Panc1 (cell line): ENCODE data around the gene HNRNPM. TPM values are rescaled to one million over a fixed set of nuclear protein-coding genes. Genes with fewer than 3 reads are reported as not detected.

Source experiments
- ATAC-seq: fragments of 200-7000 bp; cut with Tn5 transposase; 2 replicates; pipeline ENCODE4 v1.9.1; 2020; ENCODE audit warnings: mild to moderate bottlenecking, moderate library complexity
- BruUV-seq: library from RNA; stranded (reverse); fragments of 400-500 nt; replicated peaks from 2 replicates; lab custom pipeline; 2021; lab: Mats Ljungman, UMichigan
- CTCF ChIA-PET: fragments of 300-600 bp; sonication (Branson Sonifier 250); formaldehyde crosslinking; loops from one replicate; lab custom pipeline; 2022; ENCODE audit warnings: antibody characterized with exemption; lab: Charles Lee
- POLR2A ChIA-PET: fragments of 300-600 bp; sonication (Branson Sonifier 250); formaldehyde crosslinking; loops from one replicate; lab custom pipeline; 2022; ENCODE audit warnings: antibody characterized with exemption; lab: Charles Lee
- DNase-seq: peaks from one replicate; pipeline ENCODE4 v3.0.0-alpha.2; 2010; ENCODE audit warnings: low read depth, low spot score
- H3K27ac ChIP-seq: 2 replicates; pipeline ENCODE4 v1.5.1; 2011; ENCODE audit warnings: mild to moderate bottlenecking, low read length, inconsistent platforms
- H3K27me3 ChIP-seq: fragments of 200-500 bp; sonication (Bioruptor generic); 2 replicates; pipeline ENCODE4 v1.6.0; 2014; ENCODE audit warnings: low read length, inconsistent platforms; ENCODE audit not compliant: control insufficient read depth, insufficient read depth
- H3K36me3 ChIP-seq: fragments of 200-500 bp; sonication (Bioruptor generic); 2 replicates; pipeline ENCODE4 v1.5.1; 2014; ENCODE audit warnings: inconsistent platforms, mild to moderate bottlenecking, low read length, moderate library complexity; ENCODE audit not compliant: control insufficient read depth, insufficient read depth
- H3K4me1 ChIP-seq: 2 replicates; pipeline ENCODE4 v1.5.1; 2011; ENCODE audit warnings: inconsistent platforms, mild to moderate bottlenecking, low read length, moderate library complexity; ENCODE audit not compliant: control insufficient read depth, insufficient read depth
- H3K4me3 ChIP-seq, 2 experiments: 2 replicates each; pipeline ENCODE4 v1.5.1; 2011 to 2012; ENCODE audit warnings: low read depth in 2 of 2, low read length in 2 of 2, mild to moderate bottlenecking in 2 of 2, inconsistent platforms in 1 of 2, moderate library complexity in 1 of 2
- H3K9me3 ChIP-seq: fragments of 200-500 bp; sonication (Bioruptor generic); 2 replicates; pipeline ENCODE4 v1.5.1; 2014; ENCODE audit warnings: low read depth, mild to moderate bottlenecking, inconsistent platforms, low read length, moderate library complexity; ENCODE audit not compliant: control insufficient read depth, insufficient read depth
- CTCF ChIP-seq: fragments of 450-650 bp; IDR thresholded peaks from 2 replicates; pipeline ENCODE4 v1.5.1; 2017; ENCODE audit warnings: mild to moderate bottlenecking
- POLR2AphosphoS5 ChIP-seq: IDR thresholded peaks from 2 replicates; pipeline ENCODE4 v1.6.1; 2012; ENCODE audit warnings: mild to moderate bottlenecking, low read depth, low read length, moderate library complexity
- REST ChIP-seq, 2 experiments: IDR thresholded peaks; 2 replicates each; pipeline ENCODE4 v1.6.1; 2011 to 2012; ENCODE audit warnings: low read depth in 2 of 2, control low read depth in 1 of 2, low read length in 1 of 2, mild to moderate bottlenecking in 1 of 2, moderate library complexity in 1 of 2; ENCODE audit not compliant: insufficient read depth in 1 of 2
- TCF7L2 ChIP-seq: IDR thresholded peaks from 2 replicates; pipeline ENCODE4 v1.6.1; 2011; ENCODE audit warnings: mild to moderate bottlenecking, low read depth, low read length, inconsistent platforms
- in situ Hi-C: cut with HindIII; loops from 2 replicates; pipeline ENCODE4 v1.10.0; 2016; ENCODE audit warnings: low sequenced_read_pairs, low pct_unique_long_range_greater_than_20kb
- intact Hi-C: fragments of 100-400 bp; cut with micrococcal nuclease; formaldehyde crosslinking; loops from one replicate; pipeline ENCODE4 v1.10.0; 2022; ENCODE audit not compliant: unreplicated experiment
- total RNA-seq: library from RNA; stranded (reverse); gene quantifications from one replicate; pipeline ENCODE4 v1.2.1, GENCODE V29; 2021; ENCODE audit not compliant: unreplicated experiment

The HNRNPM gene
- total RNA-seq, 1 experiment from 2014 or later: 225 TPM

DNA sequence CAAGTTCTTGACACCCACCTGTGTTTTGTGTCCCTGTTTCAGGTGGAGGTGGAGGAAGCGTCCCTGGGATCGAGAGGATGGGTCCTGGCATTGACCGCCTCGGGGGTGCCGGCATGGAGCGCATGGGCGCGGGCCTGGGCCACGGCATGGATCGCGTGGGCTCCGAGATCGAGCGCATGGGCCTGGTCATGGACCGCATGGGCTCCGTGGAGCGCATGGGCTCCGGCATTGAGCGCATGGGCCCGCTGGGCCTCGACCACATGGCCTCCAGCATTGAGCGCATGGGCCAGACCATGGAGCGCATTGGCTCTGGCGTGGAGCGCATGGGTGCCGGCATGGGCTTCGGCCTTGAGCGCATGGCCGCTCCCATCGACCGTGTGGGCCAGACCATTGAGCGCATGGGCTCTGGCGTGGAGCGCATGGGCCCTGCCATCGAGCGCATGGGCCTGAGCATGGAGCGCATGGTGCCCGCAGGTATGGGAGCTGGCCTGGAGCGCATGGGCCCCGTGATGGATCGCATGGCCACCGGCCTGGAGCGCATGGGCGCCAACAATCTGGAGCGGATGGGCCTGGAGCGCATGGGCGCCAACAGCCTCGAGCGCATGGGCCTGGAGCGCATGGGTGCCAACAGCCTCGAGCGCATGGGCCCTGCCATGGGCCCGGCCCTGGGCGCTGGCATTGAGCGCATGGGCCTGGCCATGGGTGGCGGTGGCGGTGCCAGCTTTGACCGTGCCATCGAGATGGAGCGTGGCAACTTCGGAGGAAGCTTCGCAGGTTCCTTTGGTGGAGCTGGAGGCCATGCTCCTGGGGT, 41.0 kb downstream of the HNRNPM start:
- POLR2A ChIA-PET: no interaction called here
- peaks cover 8% of the 10 kb centered on the region for H3K36me3 ChIP-seq
- H3K27me3 ChIP-seq: no peaks in the 10 kb centered on the region

DNA sequence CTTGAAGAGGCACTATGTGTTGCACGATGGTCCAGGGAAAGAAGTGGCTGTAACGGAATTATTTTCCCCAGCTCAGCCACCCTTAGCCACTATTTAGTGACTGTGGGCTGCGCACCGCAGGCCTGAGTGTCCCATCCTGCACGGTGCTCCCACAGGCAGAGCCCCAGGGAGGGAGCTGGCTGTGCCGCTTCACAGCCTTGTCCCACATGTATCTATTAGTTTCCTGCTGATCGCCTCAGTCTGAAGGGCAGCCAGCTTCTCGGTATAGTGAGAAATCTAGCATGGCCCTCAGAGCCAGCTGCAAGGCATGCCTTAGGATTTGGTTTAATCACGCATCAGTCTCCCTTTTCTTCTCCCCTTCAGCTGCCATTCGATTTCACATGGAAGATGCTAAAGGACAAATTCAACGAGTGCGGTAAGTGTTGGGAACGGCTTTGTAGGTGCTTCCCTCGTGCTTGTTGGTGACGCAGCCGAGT, 41.9 kb downstream of the HNRNPM start:
- DNase-seq (no peak), ATAC-seq (no peak)
- Histone ChIP-seq H3K9me3 (no peaks in the 10 kb centered on the region), H3K27ac (no peak overlapping the region), H3K36me3 (peaks cover 8% of the 10 kb centered on the region), H3K4me1 (no peaks in the 10 kb centered on the region), H3K4me3 (no peak overlapping the region), H3K27me3 (no peaks in the 10 kb centered on the region)
- CTCF ChIA-PET: no interaction called here
- no TSS peak for BruUV-seq
- in situ Hi-C loops (no loop called here), intact Hi-C loops (no loop called here)
- TF ChIP-seq REST (IDR thresholded peaks at IDR 0.05; ENCODE audit: insufficient read depth in 1 of 2, low read depth in 2 of 2, low read length in 1 of 2): no peak
- POLR2A ChIA-PET: no interaction called here

More for the DNA sequence above, 41.0 kb downstream of the HNRNPM start:
- TF ChIP-seq REST (IDR thresholded peaks at IDR 0.05; ENCODE audit: insufficient read depth in 1 of 2, low read depth in 2 of 2, low read length in 1 of 2): no peak
- in situ Hi-C loops: no loop called here
- CTCF ChIA-PET: interaction anchor here (0.6 kb wide), 1 partner anchor 126 kb away, joined by 8 read pairs; no protein-coding TSS in a partner anchor
- no peak for DNase-seq
- no peak overlapping the region for H3K4me3 ChIP-seq
- intact Hi-C loops: no loop called here
- no peak overlapping the region for H3K27ac ChIP-seq
- H3K4me1 ChIP-seq: no peaks in the 10 kb centered on the region
- ATAC-seq: no peak
- BruUV-seq: TSS peak; percentile 94
- no peaks in the 10 kb centered on the region for H3K9me3 ChIP-seq

GRCh38 chr19:8487137-8487851, 42.5 kb downstream of the HNRNPM start:
- no peaks in the 10 kb centered on the region for H3K4me1 ChIP-seq
- peaks cover 8% of the 10 kb centered on the region for H3K36me3 ChIP-seq
- no TSS peak for BruUV-seq
- H3K9me3 ChIP-seq: no peaks in the 10 kb centered on the region
- in situ Hi-C loops: no loop called here
- TF ChIP-seq POLR2AphosphoS5: no peak
- TF ChIP-seq REST (IDR thresholded peaks at IDR 0.05; ENCODE audit: insufficient read depth in 1 of 2, low read depth in 2 of 2, low read length in 1 of 2): no peak
- TF ChIP-seq TCF7L2: no peak
- TF ChIP-seq CTCF: no peak
- H3K27ac ChIP-seq: no peak overlapping the region
- DNase-seq (no peak), ATAC-seq (no peak)
- no peak overlapping the region for H3K4me3 ChIP-seq
- intact Hi-C loops: no loop called here
- ChIA-PET POLR2A (no interaction called here), CTCF (no interaction called here)
- H3K27me3 ChIP-seq: no peaks in the 10 kb centered on the region
